ENCODE measurements around the gene CLN3. TPM values are rescaled to one million over a fixed set of nuclear protein-coding genes. Genes with fewer than 3 reads are reported as not detected.

The CLN3 gene
- total RNA-seq, 1 experiment from 2014 or later, result 70.3 TPM

GRCh38 chr16:28537964-28538732 is 46.3 kb upstream of the CLN3 start:
- peaks cover 7% of the 10 kb centered on the region; the same call in 1 of the 2 replicates for H3F3A ChIP-seq (ENCODE audit: insufficient read depth, low read depth)
- no peaks in the 10 kb centered on the region for H4K20me1 ChIP-seq (ENCODE audit: insufficient read depth)
- no peak for TF ChIP-seq EZH2 (IDR thresholded peaks at IDR 0.05; ENCODE audit: low read depth)
- TF ChIP-seq CTCF (conservative IDR thresholded peaks at IDR 0.05), result no peak
- no peak for DNase-seq
- peaks cover 20% of the 10 kb centered on the region for H3K4me1 ChIP-seq (replicated peaks; ENCODE audit: insufficient read depth)
- no peaks in the 10 kb centered on the region for H3K9me3 ChIP-seq (ENCODE audit: insufficient read depth, low read depth)
- POLR2A ChIA-PET (ENCODE audit: unreplicated experiment), result no interaction called here
- peak overlapping the region; percentile 27; the same call in 1 of the 2 replicates for H3K27ac ChIP-seq
- CTCF ChIA-PET, result interaction anchor here (0.6 kb wide), 1 partner anchor 19 kb away, joined by 3 read pairs; no protein-coding TSS in a partner anchor
- peak overlapping the region; percentile 57 for H3K4me2 ChIP-seq
- peak overlapping the region; percentile 61; the same call in 1 of the 2 replicates for H2AFZ ChIP-seq
- peak overlapping the region; percentile 36; the same call in 1 of the 2 replicates for H3K4me3 ChIP-seq
- H3K27me3 ChIP-seq (ENCODE audit: insufficient read depth, low read depth), result no peaks in the 10 kb centered on the region
- BruUV-seq (replicated peaks), result TSS peak; percentile 66
- intact Hi-C loops (cut with micrococcal nuclease; ENCODE audit: unreplicated experiment), result no loop called here
- H3K9me2 ChIP-seq (ENCODE audit: insufficient read depth), result no peaks in the 10 kb centered on the region
- H3K79me2 ChIP-seq (ENCODE audit: low read depth), result no peaks in the 10 kb centered on the region
- H3K36me3 ChIP-seq (ENCODE audit: low read depth), result no peaks in the 10 kb centered on the region

GRCh38 chr16:28537076-28537475 is 45.2 kb upstream of the CLN3 start:
- CTCF ChIA-PET, result no interaction called here
- no peak for TF ChIP-seq EZH2 (IDR thresholded peaks at IDR 0.05; ENCODE audit: low read depth)
- no peak for TF ChIP-seq CTCF (conservative IDR thresholded peaks at IDR 0.05)
- Histone ChIP-seq H3K9me2 (ENCODE audit: insufficient read depth) (no peaks in the 10 kb centered on the region), H3K36me3 (ENCODE audit: low read depth) (no peaks in the 10 kb centered on the region), H3K27me3 (ENCODE audit: insufficient read depth, low read depth) (no peaks in the 10 kb centered on the region), H2AFZ (no peak overlapping the region), H3F3A (ENCODE audit: insufficient read depth, low read depth) (peaks cover 2% of the 10 kb centered on the region; the same call in 1 of the 2 replicates), H4K20me1 (ENCODE audit: insufficient read depth) (no peaks in the 10 kb centered on the region), H3K79me2 (ENCODE audit: low read depth) (no peaks in the 10 kb centered on the region), H3K4me2 (peak overlapping the region; percentile 57), H3K4me1 (replicated peaks; ENCODE audit: insufficient read depth) (peaks cover 19% of the 10 kb centered on the region), H3K9me3 (ENCODE audit: insufficient read depth, low read depth) (no peaks in the 10 kb centered on the region), H3K27ac (no peak overlapping the region), H3K4me3 (no peak overlapping the region)
- DNase-seq, result no peak
- intact Hi-C loops (cut with micrococcal nuclease; ENCODE audit: unreplicated experiment), result no loop called here
- BruUV-seq (replicated peaks), result no TSS peak
- POLR2A ChIA-PET (ENCODE audit: unreplicated experiment), result no interaction called here

- H3F3A ChIP-seq (ENCODE audit: insufficient read depth, low read depth), result peaks cover 8% of the 10 kb centered on the region; the same call in 1 of the 2 replicates
- no peaks in the 10 kb centered on the region for H3K9me3 ChIP-seq (ENCODE audit: insufficient read depth, low read depth)
- H3K36me3 ChIP-seq (ENCODE audit: low read depth), result no peaks in the 10 kb centered on the region
- ChIA-PET POLR2A (ENCODE audit: unreplicated experiment) (no interaction called here), CTCF (no interaction called here)
- H3K4me3 ChIP-seq, result no peak overlapping the region
- H3K4me2 ChIP-seq, result no peak overlapping the region
- DNase-seq, result no peak
- H2AFZ ChIP-seq, result no peak overlapping the region
- peaks cover 23% of the 10 kb centered on the region for H3K4me1 ChIP-seq (replicated peaks; ENCODE audit: insufficient read depth)
- no peak overlapping the region for H3K27ac ChIP-seq
- H3K27me3 ChIP-seq (ENCODE audit: insufficient read depth, low read depth), result no peaks in the 10 kb centered on the region
- intact Hi-C loops (cut with micrococcal nuclease; ENCODE audit: unreplicated experiment), result no loop called here
- no peaks in the 10 kb centered on the region for H3K9me2 ChIP-seq (ENCODE audit: insufficient read depth)
- no TSS peak for BruUV-seq (replicated peaks)
- H4K20me1 ChIP-seq (ENCODE audit: insufficient read depth), result no peaks in the 10 kb centered on the region
- no peaks in the 10 kb centered on the region for H3K79me2 ChIP-seq (ENCODE audit: low read depth)
- TF ChIP-seq CTCF (conservative IDR thresholded peaks at IDR 0.05), result no peak
- no peak for TF ChIP-seq EZH2 (IDR thresholded peaks at IDR 0.05; ENCODE audit: low read depth)
Measured at GRCh38 chr16:28534542-28535373, 42.9 kb upstream of the CLN3 start.
